ENCODE results near the gene CDH12.
"Not testable (repeated sequence)": the region's sequence is repeated elsewhere in the genome, so short reads cannot be mapped to it uniquely, and the experiment has no call there.

Gene CDH12

GRCh38 chr5:22044229-22044628 is 808.9 kb downstream of the CDH12 start:
- FAIRE-seq (no peak), DNase-seq (ENCODE audit: insufficient read length, low spot score) (no peak)
- TF ChIP-seq POLR2AphosphoS5 (IDR thresholded peaks at IDR 0.05; ENCODE audit: low read depth, low read length), result no peak
- TF ChIP-seq SPI1 (IDR thresholded peaks at IDR 0.05; ENCODE audit: low read depth, low read length), result peak; percentile 82
- TF ChIP-seq POLR2A (IDR thresholded peaks at IDR 0.05; ENCODE audit: low read depth, low read length), result no peak
- TF ChIP-seq TAF1 (IDR thresholded peaks at IDR 0.05; ENCODE audit: low read depth, low read length), result no peak

DNA sequence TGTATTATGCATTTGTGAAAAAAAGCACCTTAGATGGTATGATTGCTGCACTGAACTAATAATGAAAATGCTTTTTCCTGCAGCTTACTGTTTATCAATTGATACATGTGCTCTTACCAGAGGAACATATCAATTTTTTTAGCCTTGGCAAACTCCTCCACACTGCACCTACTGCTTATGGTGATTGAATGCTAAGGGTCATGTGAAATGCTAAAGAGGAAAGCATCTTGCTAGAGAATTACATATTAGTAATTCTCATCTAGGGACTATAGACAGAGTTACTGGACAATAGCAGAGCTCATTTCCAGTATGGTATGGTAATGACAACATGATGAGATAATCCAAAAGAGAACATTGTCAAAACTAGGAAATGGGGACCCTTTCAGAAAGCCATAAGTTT is 817.1 kb downstream of the CDH12 start:
- no peak for FAIRE-seq
- TF ChIP-seq PAX5 (IDR thresholded peaks at IDR 0.05; ENCODE audit: insufficient read depth, low read length, severe bottlenecking), result no peak
- no peak for TF ChIP-seq SPI1 (IDR thresholded peaks at IDR 0.05; ENCODE audit: low read depth, low read length)
- no peak for TF ChIP-seq TAF1 (IDR thresholded peaks at IDR 0.05; ENCODE audit: low read depth, low read length)
- no peak for TF ChIP-seq POU2F2 (IDR thresholded peaks at IDR 0.05; ENCODE audit: low read depth, low read length)
- TF ChIP-seq POLR2A (IDR thresholded peaks at IDR 0.05; ENCODE audit: low read depth, low read length), result no peak
- TF ChIP-seq POLR2AphosphoS5 (IDR thresholded peaks at IDR 0.05; ENCODE audit: low read depth, low read length), result no peak

GRCh38 chr5:22033066-22033465 is 820.1 kb downstream of the CDH12 start:
- TF ChIP-seq POLR2A (IDR thresholded peaks at IDR 0.05; ENCODE audit: low read depth, low read length) (no peak), PAX5 (IDR thresholded peaks at IDR 0.05; ENCODE audit: insufficient read depth, low read length, severe bottlenecking) (no peak), POU2F2 (IDR thresholded peaks at IDR 0.05; ENCODE audit: low read depth, low read length) (no peak), SPI1 (IDR thresholded peaks at IDR 0.05; ENCODE audit: low read depth, low read length) (no peak), POLR2AphosphoS5 (IDR thresholded peaks at IDR 0.05; ENCODE audit: low read depth, low read length) (no peak), TAF1 (IDR thresholded peaks at IDR 0.05; ENCODE audit: low read depth, low read length) (no peak)
- no peak for FAIRE-seq

More for the DNA sequence above, 817.1 kb downstream of the CDH12 start:
- no peak for DNase-seq (ENCODE audit: insufficient read length, low spot score)

DNA sequence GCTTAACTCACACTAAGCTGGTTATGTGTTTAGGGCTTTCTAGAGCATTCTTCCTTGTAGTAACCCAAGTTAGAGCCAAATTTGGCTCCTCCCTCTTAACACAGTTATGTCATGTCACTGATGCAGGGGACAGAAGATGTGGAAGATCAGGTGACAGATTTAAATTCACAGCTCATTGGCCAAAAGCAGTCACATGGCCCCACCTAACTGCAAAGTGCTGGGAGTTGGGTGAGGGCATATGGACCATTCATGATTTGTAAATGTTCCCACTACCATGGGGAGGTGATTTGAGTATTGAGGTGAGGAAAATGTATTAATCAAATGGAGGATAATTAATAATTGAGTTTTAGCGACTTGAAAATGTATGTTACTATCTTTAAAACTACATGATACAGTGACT is 829.4 kb downstream of the CDH12 start:
- TF ChIP-seq SPI1 (IDR thresholded peaks at IDR 0.05; ENCODE audit: low read depth, low read length) (no peak), PAX5 (IDR thresholded peaks at IDR 0.05; ENCODE audit: insufficient read depth, low read length, severe bottlenecking) (no peak), POU2F2 (IDR thresholded peaks at IDR 0.05; ENCODE audit: low read depth, low read length) (no peak), TAF1 (IDR thresholded peaks at IDR 0.05; ENCODE audit: low read depth, low read length) (no peak), POLR2AphosphoS5 (IDR thresholded peaks at IDR 0.05; ENCODE audit: low read depth, low read length) (no peak), POLR2A (IDR thresholded peaks at IDR 0.05; ENCODE audit: low read depth, low read length) (no peak)
- FAIRE-seq (no peak), DNase-seq (ENCODE audit: insufficient read length, low spot score) (no peak)

More at GRCh38 chr5:22033066-22033465, 820.1 kb downstream of the CDH12 start:
- no peak for DNase-seq (ENCODE audit: insufficient read length, low spot score)

- FAIRE-seq; DNase-seq (ENCODE audit: insufficient read length, low spot score): not testable (repeated sequence)
Measured at GRCh38 chr5:22012893-22013292, 840.3 kb downstream of the CDH12 start.

DNA sequence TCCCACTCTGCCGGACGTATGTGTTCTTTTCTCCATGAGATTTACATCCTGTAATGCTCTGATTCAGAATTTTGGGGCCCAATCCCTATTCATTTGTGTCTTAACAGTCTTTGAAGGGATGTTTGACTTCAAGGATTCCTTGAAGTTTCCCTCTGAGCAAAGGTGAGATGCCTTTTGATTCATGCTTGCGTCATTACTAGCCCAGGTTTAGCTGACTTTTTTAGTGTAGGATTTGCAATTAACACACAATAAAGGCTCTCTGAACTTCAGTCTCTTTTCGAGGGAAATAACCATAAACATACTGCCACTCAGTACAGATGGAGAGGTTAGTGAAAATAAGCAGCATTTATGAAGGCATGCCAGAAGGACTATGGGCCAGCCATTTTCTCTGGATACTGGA is 842.3 kb downstream of the CDH12 start:
- not testable (repeated sequence) for DNase-seq (ENCODE audit: insufficient read length, low spot score); FAIRE-seq

GRCh38 chr5:22001097-22001496 is 852.0 kb downstream of the CDH12 start:
- FAIRE-seq; DNase-seq (ENCODE audit: insufficient read length, low spot score): not testable (repeated sequence)

DNA sequence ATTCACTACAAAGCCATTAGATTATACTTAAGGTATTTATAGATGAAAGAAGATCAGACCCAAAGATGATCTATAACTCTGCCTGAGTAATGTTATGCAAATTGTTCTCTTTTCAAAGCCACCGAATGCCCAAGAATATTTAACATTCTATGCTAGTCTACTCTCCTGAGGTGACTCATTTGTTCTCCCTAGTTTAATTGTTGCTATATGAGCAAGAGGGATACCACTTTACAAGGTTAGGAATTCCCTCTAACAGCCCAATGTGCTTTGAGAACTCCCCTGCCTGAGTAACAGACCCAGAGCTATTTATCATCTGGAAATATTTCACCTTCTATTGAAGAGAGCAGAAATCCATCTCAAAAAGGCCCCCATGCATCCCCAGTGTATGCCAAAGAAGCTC is 867.3 kb downstream of the CDH12 start:
- not testable (repeated sequence) for DNase-seq (ENCODE audit: insufficient read length, low spot score); FAIRE-seq

- FAIRE-seq; DNase-seq (ENCODE audit: insufficient read length, low spot score): not testable (repeated sequence)
Measured at GRCh38 chr5:21951571-21951970, 901.6 kb downstream of the CDH12 start.

GRCh38 chr5:21931116-21931515 is 922.0 kb downstream of the CDH12 start:
- FAIRE-seq (no peak), DNase-seq (ENCODE audit: insufficient read length, low spot score) (no peak)
- TF ChIP-seq POLR2A (IDR thresholded peaks at IDR 0.05; ENCODE audit: low read depth, low read length) (no peak), SPI1 (IDR thresholded peaks at IDR 0.05; ENCODE audit: low read depth, low read length) (no peak), TAF1 (IDR thresholded peaks at IDR 0.05; ENCODE audit: low read depth, low read length) (no peak), POLR2AphosphoS5 (IDR thresholded peaks at IDR 0.05; ENCODE audit: low read depth, low read length) (no peak), PAX5 (IDR thresholded peaks at IDR 0.05; ENCODE audit: insufficient read depth, low read length, severe bottlenecking) (no peak), POU2F2 (IDR thresholded peaks at IDR 0.05; ENCODE audit: low read depth, low read length) (no peak)

DNA sequence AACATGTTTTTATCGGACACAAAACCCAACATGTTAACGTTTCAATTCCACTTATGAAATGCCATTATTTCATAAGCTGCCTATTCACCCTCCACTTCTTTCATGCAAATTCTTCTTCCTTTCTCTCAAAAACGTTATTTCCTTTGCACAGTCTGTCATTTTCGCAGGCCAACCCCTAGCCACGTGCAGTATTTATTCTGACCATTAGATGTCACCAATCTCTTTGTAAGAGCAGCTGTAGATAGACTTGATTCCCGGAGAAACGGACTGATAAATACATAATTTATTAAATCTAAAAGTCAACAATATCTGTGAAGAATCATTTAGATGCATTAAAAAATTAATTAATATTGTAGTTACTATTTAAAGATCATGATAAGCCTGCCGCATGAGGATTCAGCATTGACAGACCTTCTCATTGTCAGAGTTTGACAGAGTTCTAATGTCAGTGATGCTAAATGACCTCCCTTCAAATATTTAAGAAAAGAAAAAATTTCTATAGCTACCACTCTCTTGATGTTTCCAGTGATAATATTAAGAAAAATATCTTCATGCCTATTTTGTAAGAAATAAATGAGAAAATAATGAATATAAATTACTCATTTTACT is 933.6 kb downstream of the CDH12 start:
- no peak for FAIRE-seq
- peak; percentile 16 for DNase-seq (ENCODE audit: insufficient read length, low spot score)
- TF ChIP-seq POLR2AphosphoS5 (IDR thresholded peaks at IDR 0.05; ENCODE audit: low read depth, low read length), result no peak
- no peak for TF ChIP-seq POU2F2 (IDR thresholded peaks at IDR 0.05; ENCODE audit: low read depth, low read length)
- TF ChIP-seq PAX5 (IDR thresholded peaks at IDR 0.05; ENCODE audit: insufficient read depth, low read length, severe bottlenecking), result no peak
- no peak for TF ChIP-seq TAF1 (IDR thresholded peaks at IDR 0.05; ENCODE audit: low read depth, low read length)
- TF ChIP-seq SPI1 (IDR thresholded peaks at IDR 0.05; ENCODE audit: low read depth, low read length), result no peak
- TF ChIP-seq POLR2A (IDR thresholded peaks at IDR 0.05; ENCODE audit: low read depth, low read length), result no peak

DNA sequence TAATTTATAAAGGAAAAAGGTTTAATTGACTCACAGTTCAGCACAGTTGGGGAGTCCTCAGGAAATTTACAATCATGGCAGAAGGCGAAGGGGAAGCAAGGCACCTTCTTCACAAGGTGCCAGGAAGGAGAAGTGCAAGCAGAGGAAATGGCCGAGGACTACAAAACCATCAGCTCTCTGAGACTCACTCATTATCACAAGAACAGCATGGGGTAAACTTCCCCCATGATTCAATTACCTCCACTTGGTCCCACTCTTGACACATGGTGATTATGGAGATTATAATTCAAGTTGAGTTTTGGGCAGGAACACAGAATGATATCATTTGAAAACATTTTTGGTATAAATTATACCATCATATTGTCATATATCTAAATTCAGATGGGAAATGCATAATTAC is 934.7 kb downstream of the CDH12 start:
- TF ChIP-seq SPI1 (IDR thresholded peaks at IDR 0.05; ENCODE audit: low read depth, low read length) (no peak), PAX5 (IDR thresholded peaks at IDR 0.05; ENCODE audit: insufficient read depth, low read length, severe bottlenecking) (no peak), POLR2A (IDR thresholded peaks at IDR 0.05; ENCODE audit: low read depth, low read length) (no peak), POU2F2 (IDR thresholded peaks at IDR 0.05; ENCODE audit: low read depth, low read length) (no peak), TAF1 (IDR thresholded peaks at IDR 0.05; ENCODE audit: low read depth, low read length) (no peak), POLR2AphosphoS5 (IDR thresholded peaks at IDR 0.05; ENCODE audit: low read depth, low read length) (no peak)

More for the DNA sequence above, 934.7 kb downstream of the CDH12 start:
- no peak for FAIRE-seq
- DNase-seq (ENCODE audit: insufficient read length, low spot score), result no peak

All from GM12891 (cell line).